GM19193 (cell line): Measurements from ENCODE around the gene ZNF24.

Experiments used
- POLR2A ChIP-seq: IDR thresholded peaks from 4 replicates; pipeline ENCODE4 v1.6.1; 2011; ENCODE audit not compliant: insufficient read depth, insufficient read length; ENCODE audit errors: extremely low read depth

ZNF24 gene

DNA sequence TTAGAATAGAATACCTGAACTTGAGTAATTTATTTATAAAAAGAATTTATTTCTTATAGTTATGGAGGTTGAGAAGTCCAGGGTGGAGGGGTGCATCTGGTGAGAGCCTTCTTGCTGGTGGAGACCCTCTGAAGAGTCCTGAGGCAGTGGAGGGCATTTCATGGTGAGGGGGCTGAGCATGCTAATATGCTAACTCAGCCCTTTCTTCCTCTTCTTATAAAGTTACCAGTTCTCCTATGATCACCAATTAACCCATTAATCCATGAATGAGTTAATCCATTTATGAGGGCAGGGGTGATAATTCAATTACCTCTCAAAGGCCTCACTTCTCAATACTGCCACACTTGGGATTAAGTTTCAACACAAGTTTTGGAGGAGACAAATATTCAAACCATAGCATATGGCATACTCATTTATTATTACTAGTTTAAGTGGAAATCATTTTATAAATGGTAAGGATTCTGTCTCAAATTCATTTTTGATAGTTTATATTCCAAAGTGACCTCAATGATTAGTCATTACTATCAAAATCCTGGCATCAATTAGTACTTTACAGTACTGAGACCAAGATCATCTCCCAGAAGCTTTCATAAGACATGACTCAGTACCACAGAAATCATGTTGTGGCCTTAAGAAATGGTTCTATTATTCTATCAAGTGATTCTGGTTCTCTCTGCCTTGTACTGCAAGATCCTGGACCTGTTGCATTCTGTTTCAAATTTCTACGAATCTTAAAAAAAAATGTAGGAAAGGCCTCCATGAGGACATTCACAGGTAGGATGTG lies 27.4 kb upstream of the ZNF24 start:
- TF ChIP-seq POLR2A, result no peak

- TF ChIP-seq POLR2A, result no peak
Observed at GRCh38 chr18:35369126-35369525, 24.9 kb upstream of the ZNF24 start.

- no peak for TF ChIP-seq POLR2A
Observed at GRCh38 chr18:35368595-35368994, 24.4 kb upstream of the ZNF24 start.

DNA sequence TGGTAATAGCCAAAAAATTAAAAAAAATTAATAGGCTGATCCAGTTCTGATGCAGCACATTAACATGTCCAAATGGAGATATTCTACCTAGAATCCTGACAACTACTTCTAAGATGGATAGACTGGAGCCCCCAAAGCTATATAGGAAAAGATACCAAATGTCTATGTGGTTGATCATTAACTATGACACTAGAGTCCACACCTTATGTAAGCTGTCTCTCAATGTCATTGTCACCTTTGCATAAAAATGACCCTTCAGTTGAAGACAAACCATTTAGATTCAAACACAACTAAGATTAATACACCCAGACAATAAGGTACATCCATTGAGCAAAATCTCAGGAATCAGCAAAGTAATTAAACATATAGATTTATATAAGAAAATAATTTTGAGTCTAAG lies 18.3 kb upstream of the ZNF24 start:
- no peak for TF ChIP-seq POLR2A

- TF ChIP-seq POLR2A, result no peak
Observed at GRCh38 chr18:35361570-35362321, 17.5 kb upstream of the ZNF24 start.

DNA sequence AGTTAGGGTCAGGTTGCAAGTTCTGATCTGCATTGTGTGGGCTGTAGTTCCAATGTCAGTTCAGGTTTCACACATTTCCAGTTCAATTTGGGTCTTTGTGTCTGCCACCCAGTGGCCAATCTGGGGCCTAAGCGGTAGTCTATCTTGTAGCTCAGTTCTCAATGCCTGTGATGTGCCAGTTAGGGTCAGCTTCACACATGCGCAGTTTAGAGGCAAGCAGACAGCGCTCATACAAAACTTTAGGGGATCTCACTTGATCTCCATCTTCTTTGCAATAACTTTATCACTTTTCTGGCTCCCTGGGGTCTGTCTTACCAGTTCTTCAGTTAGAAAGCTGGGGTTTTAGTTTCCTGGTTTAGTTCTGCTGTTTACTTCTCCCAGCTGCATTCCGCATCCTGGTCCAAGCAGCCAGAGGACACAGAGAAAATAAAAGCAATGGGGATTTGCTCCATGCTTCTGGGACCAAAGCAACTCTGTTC lies 11.0 kb upstream of the ZNF24 start:
- TF ChIP-seq POLR2A, result no peak

- TF ChIP-seq POLR2A, result no peak
Observed at GRCh38 chr18:35352778-35353177, 8.6 kb upstream of the ZNF24 start.

GRCh38 chr18:35352283-35352682 lies 8.1 kb upstream of the ZNF24 start:
- no peak for TF ChIP-seq POLR2A

DNA sequence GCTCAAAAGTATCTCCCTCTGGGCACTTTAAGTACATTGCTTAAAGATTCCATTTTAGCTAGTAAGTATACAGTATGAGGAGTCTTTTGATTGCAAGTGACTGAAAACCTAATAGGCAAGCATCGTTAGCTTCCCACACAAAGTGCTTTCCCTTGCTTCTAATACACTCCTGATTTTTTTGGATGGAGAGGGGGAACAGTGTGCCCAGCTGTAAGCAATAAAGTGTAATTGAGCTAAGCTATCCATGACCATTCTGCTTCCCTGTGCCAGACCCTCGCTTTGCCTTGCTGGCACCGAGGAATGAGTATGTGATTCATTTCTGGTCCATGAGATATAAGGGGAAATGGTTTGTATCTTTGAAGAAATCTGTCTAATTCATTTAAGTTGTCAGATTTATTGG lies 3.8 kb upstream of the ZNF24 start:
- no peak for TF ChIP-seq POLR2A

GRCh38 chr18:35345950-35346349 lies 1.7 kb upstream of the ZNF24 start:
- no peak for TF ChIP-seq POLR2A

- TF ChIP-seq POLR2A, result no peak
Observed at GRCh38 chr18:35345460-35345921, 1.3 kb upstream of the ZNF24 start.

GRCh38 chr18:35344736-35345459 lies 678 bp upstream of the ZNF24 start:
- no peak for TF ChIP-seq POLR2A

GRCh38 chr18:35343488-35343935 lies 708 bp downstream of the ZNF24 start:
- no peak for TF ChIP-seq POLR2A

DNA sequence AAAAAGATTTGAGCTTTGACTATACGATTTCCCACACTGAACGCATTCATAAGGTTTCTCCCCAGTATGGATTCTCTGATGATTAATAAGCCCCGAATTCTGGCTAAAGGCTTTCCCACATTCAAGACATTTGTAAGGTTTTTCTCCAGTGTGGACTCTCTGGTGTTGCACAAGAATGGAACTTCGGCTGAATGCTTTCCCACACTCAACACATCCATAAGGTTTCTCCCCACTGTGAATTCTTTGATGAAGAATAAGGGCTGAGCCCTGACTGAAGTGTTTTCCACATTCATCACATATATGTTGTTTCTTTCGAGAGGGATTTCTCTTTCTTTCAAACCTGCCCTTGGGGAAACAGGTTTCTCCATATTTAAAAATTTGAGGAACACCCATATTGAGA lies 6.9 kb downstream of the ZNF24 start:
- no peak for TF ChIP-seq POLR2A

DNA sequence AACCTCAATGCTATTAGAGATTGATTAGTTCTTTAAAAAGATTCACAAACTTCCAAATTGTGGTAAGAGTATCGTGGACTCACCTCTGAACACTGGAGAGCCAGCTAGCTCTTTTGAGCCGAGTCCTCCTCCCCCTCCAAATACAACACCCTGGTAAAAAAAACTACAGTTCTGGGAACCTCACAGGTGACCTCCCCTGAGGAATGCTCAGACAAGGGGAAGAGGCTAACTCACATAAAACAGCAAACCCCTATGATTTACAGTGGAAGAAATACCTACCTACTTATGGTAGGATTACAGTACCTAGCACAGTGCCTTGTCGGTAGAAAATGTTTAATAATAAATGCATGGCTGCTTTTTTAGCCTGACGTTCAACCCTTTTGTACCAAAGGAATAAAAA lies 8.4 kb downstream of the ZNF24 start:
- TF ChIP-seq POLR2A, result no peak
